ENCODE measurements around the gene NDUFS7. TPM values are rescaled to one million over a fixed set of nuclear protein-coding genes. Genes with fewer than 3 reads are reported as not detected.

NDUFS7 gene
- total and polyA plus RNA-seq, 3 donors from 2014 or later: 170 to 176 (median 172) TPM

DNA sequence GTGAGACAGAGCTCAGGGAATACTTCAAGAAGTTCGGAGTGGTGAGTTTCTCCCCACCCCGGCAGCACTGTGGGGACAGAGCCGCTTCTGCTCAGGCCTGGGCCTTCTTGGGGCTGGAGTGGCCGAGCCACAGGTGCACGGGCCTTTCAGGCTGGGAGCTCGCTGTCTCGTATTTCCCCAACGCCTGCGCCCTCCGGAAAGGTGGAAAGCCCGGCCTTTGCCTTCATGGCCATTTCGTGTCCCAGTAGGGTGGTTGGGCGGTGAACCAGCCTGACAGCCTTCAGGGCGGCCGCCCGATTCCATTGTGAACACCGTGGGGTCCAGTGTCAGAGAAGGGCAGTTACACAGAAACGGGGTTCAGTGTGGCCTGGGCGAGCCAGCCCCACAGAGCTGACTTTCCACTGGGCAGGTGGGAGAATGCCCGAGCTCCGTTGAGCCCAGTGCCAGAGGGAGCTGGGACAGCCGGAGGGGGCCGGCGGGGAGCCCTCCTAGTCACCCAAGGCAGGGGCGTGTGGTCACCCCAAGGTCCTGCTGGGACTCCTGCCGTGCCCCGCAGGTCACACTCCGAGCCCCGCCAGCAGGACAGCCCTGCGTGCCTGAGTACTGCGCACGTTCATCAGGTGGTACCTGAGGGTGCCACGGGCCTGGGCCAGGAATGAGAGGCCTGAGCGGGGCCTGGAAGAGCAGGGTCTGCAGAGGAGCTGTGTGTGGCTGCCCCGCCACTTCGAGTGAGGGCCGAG, 37.7 kb downstream of the NDUFS7 start:
- WGBS, 2 donors: 88% methylated on average over 37 of the region's 37 CpGs; no CpG with 5 or more reads in 1 of the 2 donors
- peak overlapping the region in 1 of 2 donors; percentile 56 for H3K27ac ChIP-seq
- H3K36me3 ChIP-seq (ENCODE audit: low read depth, missing control alignments): no peaks in the 10 kb centered on the region
- no peak overlapping the region for H3K4me3 ChIP-seq
- no peaks in the 10 kb centered on the region for H3K9me3 ChIP-seq
- TF ChIP-seq, protein P1, sequence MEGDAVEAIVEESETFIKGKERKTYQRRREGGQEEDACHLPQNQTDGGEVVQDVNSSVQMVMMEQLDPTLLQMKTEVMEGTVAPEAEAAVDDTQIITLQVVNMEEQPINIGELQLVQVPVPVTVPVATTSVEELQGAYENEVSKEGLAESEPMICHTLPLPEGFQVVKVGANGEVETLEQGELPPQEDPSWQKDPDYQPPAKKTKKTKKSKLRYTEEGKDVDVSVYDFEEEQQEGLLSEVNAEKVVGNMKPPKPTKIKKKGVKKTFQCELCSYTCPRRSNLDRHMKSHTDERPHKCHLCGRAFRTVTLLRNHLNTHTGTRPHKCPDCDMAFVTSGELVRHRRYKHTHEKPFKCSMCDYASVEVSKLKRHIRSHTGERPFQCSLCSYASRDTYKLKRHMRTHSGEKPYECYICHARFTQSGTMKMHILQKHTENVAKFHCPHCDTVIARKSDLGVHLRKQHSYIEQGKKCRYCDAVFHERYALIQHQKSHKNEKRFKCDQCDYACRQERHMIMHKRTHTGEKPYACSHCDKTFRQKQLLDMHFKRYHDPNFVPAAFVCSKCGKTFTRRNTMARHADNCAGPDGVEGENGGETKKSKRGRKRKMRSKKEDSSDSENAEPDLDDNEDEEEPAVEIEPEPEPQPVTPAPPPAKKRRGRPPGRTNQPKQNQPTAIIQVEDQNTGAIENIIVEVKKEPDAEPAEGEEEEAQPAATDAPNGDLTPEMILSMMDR (IDR thresholded peaks at IDR 0.05): no peak
- no peak for TF ChIP-seq POLR2A (IDR thresholded peaks at IDR 0.05)
- H3K4me1 ChIP-seq: peaks cover 28% of the 10 kb centered on the region
- H3K27me3 ChIP-seq: no peaks in the 10 kb centered on the region
- DNase-seq: no peak
- intact Hi-C loops (cut with DNase I; ENCODE audit: low total_unique reads): no loop called here

DNA sequence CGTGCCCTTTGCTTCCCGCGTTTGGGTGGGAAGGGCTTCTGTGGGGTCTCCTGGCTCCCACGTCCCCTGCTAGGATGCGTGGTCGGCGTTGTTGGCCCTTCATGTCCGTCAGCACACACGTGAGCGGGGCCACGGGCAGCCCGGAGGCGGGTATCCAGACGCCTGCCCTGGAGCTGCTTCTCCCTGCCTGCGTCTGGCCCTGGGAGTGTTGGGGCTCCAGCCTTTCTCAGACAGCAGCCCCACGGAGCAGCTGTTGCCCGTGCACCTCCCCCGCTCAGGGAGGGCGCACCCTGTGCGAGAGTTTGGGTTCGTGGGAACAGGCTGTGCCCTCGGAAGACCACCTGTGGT, 38.2 kb downstream of the NDUFS7 start:
- no peak overlapping the region for H3K4me3 ChIP-seq
- peak overlapping the region in 1 of 2 donors; percentile 56 for H3K27ac ChIP-seq
- WGBS, 2 donors: 67 to 80% methylated on average over 1 to 22 of the region's 22 CpGs
- H3K27me3 ChIP-seq: no peaks in the 10 kb centered on the region
- H3K36me3 ChIP-seq (ENCODE audit: low read depth, missing control alignments): no peaks in the 10 kb centered on the region
- H3K4me1 ChIP-seq: peaks cover 23% of the 10 kb centered on the region
- DNase-seq: no peak
- no peak for TF ChIP-seq POLR2A (IDR thresholded peaks at IDR 0.05)
- TF ChIP-seq, protein P1 (IDR thresholded peaks at IDR 0.05): no peak
- intact Hi-C loops (cut with DNase I; ENCODE audit: low total_unique reads): no loop called here
- H3K9me3 ChIP-seq: no peaks in the 10 kb centered on the region

DNA sequence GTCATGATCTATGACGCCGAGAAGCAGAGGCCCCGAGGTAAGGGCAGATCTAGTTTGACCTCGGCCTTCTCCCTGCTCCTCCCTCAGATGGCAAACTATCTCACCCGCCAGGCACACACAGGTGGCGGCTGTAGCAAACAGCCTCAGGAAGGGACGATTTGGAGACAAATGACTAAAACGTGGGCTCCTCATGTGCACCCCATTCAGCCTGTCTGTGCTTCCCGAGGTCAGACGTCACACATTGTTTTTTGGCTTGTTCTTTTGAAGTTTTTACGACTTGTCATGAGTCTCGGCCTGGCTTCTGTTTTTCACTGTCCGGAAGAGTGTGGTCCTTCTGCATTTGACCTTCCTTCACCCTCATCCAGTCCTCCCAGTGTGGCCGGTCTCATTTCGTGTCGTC, 38.7 kb downstream of the NDUFS7 start:
- DNase-seq: no peak
- Histone ChIP-seq H3K27me3 (no peaks in the 10 kb centered on the region), H3K36me3 (ENCODE audit: low read depth, missing control alignments) (no peaks in the 10 kb centered on the region), H3K9me3 (no peaks in the 10 kb centered on the region), H3K4me3 (no peak overlapping the region), H3K27ac (peak overlapping the region in 1 of 2 donors; percentile 56), H3K4me1 (peaks cover 18% of the 10 kb centered on the region)
- intact Hi-C loops (cut with DNase I; ENCODE audit: low total_unique reads): no loop called here
- TF ChIP-seq POLR2A (IDR thresholded peaks at IDR 0.05): no peak
- TF ChIP-seq, protein P1 (IDR thresholded peaks at IDR 0.05): no peak
- 42 to 61% methylated on average over 16 of the region's 16 CpGs for WGBS, 2 donors

DNA sequence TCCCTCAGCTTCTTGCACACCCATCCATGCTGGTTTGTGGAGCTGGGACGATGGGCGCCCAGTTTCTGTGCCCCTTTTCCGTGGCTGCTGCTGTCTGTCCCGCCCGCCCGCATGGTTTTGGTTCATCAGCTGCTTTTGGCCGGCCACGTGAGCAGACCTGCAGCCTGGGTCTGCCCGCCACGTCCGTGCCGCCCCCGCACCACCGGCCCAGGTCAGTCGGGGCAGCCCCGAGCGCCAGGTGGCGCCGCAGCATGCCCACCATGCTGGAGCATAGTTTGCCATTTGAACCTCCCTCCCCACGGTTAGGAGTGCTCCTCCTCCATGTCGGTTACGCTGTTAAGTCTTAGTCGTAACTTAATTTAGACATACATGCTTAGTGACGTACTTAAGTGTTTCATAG, 39.2 kb downstream of the NDUFS7 start:
- 83 to 95% methylated on average over 19 to 24 of the region's 24 CpGs for WGBS, 2 donors
- Histone ChIP-seq H3K27ac (peak overlapping the region in 1 of 2 donors; percentile 56), H3K27me3 (no peaks in the 10 kb centered on the region), H3K36me3 (ENCODE audit: low read depth, missing control alignments) (no peaks in the 10 kb centered on the region), H3K9me3 (no peaks in the 10 kb centered on the region), H3K4me3 (no peak overlapping the region), H3K4me1 (peaks cover 13% of the 10 kb centered on the region)
- no peak for TF ChIP-seq POLR2A (IDR thresholded peaks at IDR 0.05)
- TF ChIP-seq, protein P1 (IDR thresholded peaks at IDR 0.05): no peak
- DNase-seq: no peak
- intact Hi-C loops (cut with DNase I; ENCODE audit: low total_unique reads): no loop called here
